HepG2 (cell line): ENCODE data around the gene HLA-DRA. TPM values are rescaled to one million over a fixed set of nuclear protein-coding genes. Genes with fewer than 3 reads are reported as not detected.

Experiments
- ATAC-seq: fragments of 200-7000 bp; cut with Tn5 transposase; 3 replicates; pipeline ENCODE4 v1.9.1; 2020; ENCODE audit warnings: mild to moderate bottlenecking, moderate library complexity
- BruUV-seq: library from RNA; stranded (reverse); fragments of 400-500 nt; replicated peaks from 2 replicates; lab custom pipeline; 2021; lab: Mats Ljungman, UMichigan
- CTCF ChIA-PET: fragments of 300-600 bp; formaldehyde crosslinking; extraction: SDS; loops from one replicate; lab custom pipeline; 2021; ENCODE audit warnings: low total read pairs, inconsistent platforms, low intra/inter-chr PET ratio; lab: Yijun Ruan, JAX
- POLR2A ChIA-PET: fragments of 350-600 bp; sonication (Branson Sonifier 250); formaldehyde crosslinking; loops from one replicate; lab custom pipeline; 2020; ENCODE audit warnings: antibody characterized with exemption, inconsistent platforms; lab: Yijun Ruan, JAX
- DNase-seq: peaks from one replicate; pipeline ENCODE4 v3.0.0-alpha.2; 2015; ENCODE audit warnings: low spot score
- FAIRE-seq: peaks from 3 replicates; lab custom pipeline; 2011; peaks lifted over from hg19 to GRCh38; lab: Jason Lieb, UNC
- H2AFZ ChIP-seq: one replicate; pipeline ENCODE4 v1.6.1; 2011; ENCODE audit warnings: low read length, inconsistent platforms
- H3K27ac ChIP-seq: fragments of 300-600 bp; 3 replicates; pipeline ENCODE4 v1.8.0; 2011; ENCODE audit warnings: mixed run types, mild to moderate bottlenecking, mixed read lengths, low read length, inconsistent platforms; ENCODE audit not compliant: insufficient read depth; ENCODE audit errors: extremely low read length
- H3K27me3 ChIP-seq, 2 experiments: fragments of 200-600 bp in 1 of 2; 2 replicates in 1 of 2; 3 replicates in 1 of 2; pipeline versions ENCODE4 v1.6.0 to v1.8.0; 2011; ENCODE audit warnings: low read length in 2 of 2, mild to moderate bottlenecking in 2 of 2, moderate library complexity in 2 of 2, inconsistent platforms in 1 of 2; ENCODE audit not compliant: insufficient read depth in 2 of 2, control insufficient read depth in 1 of 2
- H3K36me3 ChIP-seq, 2 experiments: fragments of 200-600 bp in 1 of 2; replicated peaks in 1 of 2; 2 replicates in 1 of 2; 3 replicates in 1 of 2; pipeline versions ENCODE4 v1.5.1 to v1.8.0; 2011; ENCODE audit warnings: low read length in 2 of 2, inconsistent platforms in 1 of 2; ENCODE audit not compliant: insufficient read depth in 2 of 2, control insufficient read depth in 1 of 2
- H3K4me1 ChIP-seq: 2 replicates; pipeline ENCODE4 v1.5.1; 2012; ENCODE audit warnings: low read length, inconsistent platforms; ENCODE audit not compliant: insufficient read depth
- H3K4me2 ChIP-seq: 2 replicates; pipeline ENCODE4 v1.6.0; 2011; ENCODE audit warnings: low read depth, low read length, inconsistent platforms
- H3K4me3 ChIP-seq, 3 experiments: fragments of 200-600 bp in 1 of 3; sonication (generic), shearing (Covaris generic) in 1 of 3; replicated peaks in 1 of 3; 2 replicates each; pipeline ENCODE4 v1.5.1; 2011 to 2016; ENCODE audit warnings: low read length in 3 of 3, inconsistent platforms in 2 of 3, low read depth in 2 of 3, mild to moderate bottlenecking in 2 of 3, control low read depth in 1 of 3, mixed read lengths in 1 of 3; ENCODE audit not compliant: insufficient read depth in 1 of 3
- H3K79me2 ChIP-seq: one replicate; pipeline ENCODE4 v1.6.1; 2011; ENCODE audit warnings: low read length, inconsistent platforms; ENCODE audit not compliant: insufficient read depth
- H3K9ac ChIP-seq: 2 replicates; pipeline ENCODE4 v1.6.0; 2011; ENCODE audit warnings: mild to moderate bottlenecking, low read depth, low read length, inconsistent platforms; ENCODE audit not compliant: insufficient read depth
- H3K9me3 ChIP-seq: 2 replicates; pipeline ENCODE4 v1.5.1; 2012; ENCODE audit warnings: mild to moderate bottlenecking, low read length
- H4K20me1 ChIP-seq: 2 replicates; pipeline ENCODE4 v1.6.0; 2011; ENCODE audit warnings: inconsistent platforms, mild to moderate bottlenecking, low read length, moderate library complexity; ENCODE audit not compliant: insufficient read depth
- DR1 ChIP-seq: sonication (generic); formaldehyde crosslinking; IDR thresholded peaks from 2 replicates; pipeline ENCODE4 v1.8.0; 2021; ENCODE audit warnings: mild to moderate bottlenecking, missing genetic modification reagents, inconsistent platforms
- FOXP1 ChIP-seq, 2 experiments: fragments of 450-650 bp in 1 of 2; IDR thresholded peaks; 2 replicates each; pipeline ENCODE4 v1.6.1; 2017 to 2018; ENCODE audit warnings: antibody characterized with exemption in 1 of 2
- KAT7 ChIP-seq: IDR thresholded peaks from 2 replicates; pipeline ENCODE4 v1.6.1; 2018; ENCODE audit warnings: borderline replicate concordance, missing compliant biosample characterization
- MXD1 ChIP-seq: sonication (generic); formaldehyde crosslinking; IDR thresholded peaks from 2 replicates; pipeline ENCODE4 v1.4.0; 2020; ENCODE audit warnings: mild to moderate bottlenecking, missing genetic modification reagents
- RXRA ChIP-seq: sonication (generic); formaldehyde crosslinking; IDR thresholded peaks from 2 replicates; pipeline ENCODE4 v1.5.1; 2020; ENCODE audit warnings: missing genetic modification reagents
- SNAPC2 ChIP-seq: sonication (generic); formaldehyde crosslinking; IDR thresholded peaks from 2 replicates; pipeline ENCODE4 v1.8.1; 2022; ENCODE audit warnings: mild to moderate bottlenecking, missing genetic modification reagents
- ZFP62 ChIP-seq: sonication (generic); formaldehyde crosslinking; IDR thresholded peaks from 2 replicates; pipeline ENCODE4 v1.4.0; 2020; ENCODE audit warnings: missing genetic modification reagents
- ZFYVE20 ChIP-seq: sonication (generic); formaldehyde crosslinking; IDR thresholded peaks from 2 replicates; pipeline ENCODE4 v1.8.0; 2023; ENCODE audit warnings: low read depth, mild to moderate bottlenecking, moderate library complexity, missing genetic modification reagents, borderline replicate concordance
- ZNF235 ChIP-seq: sonication (generic); formaldehyde crosslinking; IDR thresholded peaks from 2 replicates; pipeline ENCODE4 v1.8.1; 2023; ENCODE audit warnings: mild to moderate bottlenecking, missing genetic modification reagents, borderline replicate concordance
- ZNF382 ChIP-seq: sonication (generic); formaldehyde crosslinking; IDR thresholded peaks from 2 replicates; pipeline ENCODE4 v1.5.0; 2020; ENCODE audit warnings: missing genetic modification reagents, mild to moderate bottlenecking, borderline replicate concordance
- ZNF550 ChIP-seq: sonication (generic); formaldehyde crosslinking; IDR thresholded peaks from 2 replicates; pipeline ENCODE4 v1.4.0; 2020; ENCODE audit warnings: mild to moderate bottlenecking, missing genetic modification reagents, borderline replicate concordance
- ZNF672 ChIP-seq: sonication (generic); formaldehyde crosslinking; IDR thresholded peaks from 2 replicates; pipeline ENCODE4 v1.8.1; 2022; ENCODE audit warnings: missing genetic modification reagents
- ZNF75D ChIP-seq: sonication (generic); formaldehyde crosslinking; IDR thresholded peaks from 2 replicates; pipeline ENCODE4 v1.8.1; 2023; ENCODE audit warnings: missing genetic modification reagents, mild to moderate bottlenecking, borderline replicate concordance
- ZNF775 ChIP-seq: sonication (generic); formaldehyde crosslinking; IDR thresholded peaks from 2 replicates; pipeline ENCODE4 v1.4.0; 2020; ENCODE audit warnings: missing genetic modification reagents, mild to moderate bottlenecking, moderate library complexity, borderline replicate concordance
- ZNF879 ChIP-seq: sonication (generic); formaldehyde crosslinking; IDR thresholded peaks from 2 replicates; pipeline ENCODE4 v1.8.1; 2023; ENCODE audit warnings: missing genetic modification reagents
- WGBS: methylation state at CpG from one replicate; pipeline ENCODE4 v1.1.6; 2017; ENCODE audit warnings: low lambda C conversion rate; 5-methylcytosine and 5-hydroxymethylcytosine counted together
- in situ Hi-C: cut with HindIII; loops from 2 replicates; pipeline ENCODE4 v1.10.0; 2017; ENCODE audit warnings: low pct_unique_long_range_greater_than_20kb; ENCODE audit not compliant: extremely low pct_ligation_motif_present
- intact Hi-C: fragments of 100-400 bp; cut with micrococcal nuclease; formaldehyde crosslinking; loops from one replicate; pipeline ENCODE4 v1.10.0; 2022; ENCODE audit not compliant: unreplicated experiment
- polyA plus RNA-seq, 8 experiments: library from polyadenylated mRNA; depleted of rRNA in 3 of 8; stranded (reverse) in 7 of 8; unstranded in 1 of 8; fragments of >200 nt; fragmentation: Illumina TruSeq in 4 of 8; extraction: Trizol in 4 of 8; gene quantifications; 2 replicates each; pipeline versions ENCODE4 v1.2.1 to v1.2.3, GENCODE V29; 2011 to 2016; ENCODE audit warnings: low read depth in 4 of 8, missing spikeins in 1 of 8, mixed read lengths in 1 of 8; ENCODE audit not compliant: insufficient read depth in 1 of 8
- total RNA-seq, 5 experiments: library from RNA; depleted of rRNA; stranded (reverse); fragments of >200 nt; fragmentation: Illumina TruSeq; extraction: Trizol; gene quantifications; 2 replicates each; pipeline ENCODE4 v1.2.3, GENCODE V29; 2016; ENCODE audit warnings: low read depth in 1 of 5
- TF ChIP-seq, protein P1 (sequence below): sonication (generic); formaldehyde crosslinking; IDR thresholded peaks from 2 replicates; pipeline ENCODE4 v1.4.0; 2020; ENCODE audit warnings: missing genetic modification reagents

Gene HLA-DRA
- total and polyA plus RNA-seq, 2 of the 13 experiments (the other 11 are each of a cell fraction or from before 2014, with no cell fraction given), result not detected

DNA sequence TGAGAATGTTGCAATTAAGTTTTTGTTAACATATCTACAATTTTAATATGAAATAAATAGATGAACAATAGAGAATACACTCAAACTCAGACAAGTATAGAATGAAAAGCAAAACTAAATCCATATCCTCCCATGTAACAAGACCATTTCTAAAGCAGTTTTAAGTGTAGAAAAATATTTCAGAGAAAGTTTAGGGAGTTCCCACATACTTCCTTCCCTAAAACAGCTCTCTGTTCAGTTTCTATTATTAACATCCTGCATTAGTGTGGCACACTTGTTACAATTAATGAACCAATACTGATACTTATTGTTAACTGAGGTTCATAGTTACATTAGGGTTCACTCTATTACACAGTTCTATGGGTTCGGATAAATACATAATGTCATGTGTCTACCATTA, 52.0 kb downstream of the HLA-DRA start:
- no peak overlapping the region for H3K27ac ChIP-seq
- no peak for FAIRE-seq
- ChIA-PET POLR2A (no interaction called here), CTCF (no interaction called here)
- no peak overlapping the region for H2AFZ ChIP-seq
- in situ Hi-C loops, result no loop called here
- intact Hi-C loops, result no loop called here
- H3K4me2 ChIP-seq, result no peak overlapping the region
- H3K4me3 ChIP-seq, result no peak overlapping the region
- H3K4me1 ChIP-seq, result no peaks in the 10 kb centered on the region
- ATAC-seq, result no peak
- TF ChIP-seq ZNF879 (CRISPR knock-in tag) (no peak), ZNF75D (no peak), ZNF672 (no peak), ZNF775 (no peak), MXD1 (CRISPR knock-in tag) (no peak), RXRA (CRISPR knock-in tag) (no peak), ZNF235 (CRISPR knock-in tag) (no peak), FOXP1 (IDR thresholded peaks at IDR 0.05) (no peak), FOXP1 (CRISPR knock-in tag; IDR thresholded peaks at IDR 0.05) (no peak), SNAPC2 (CRISPR knock-in tag) (no peak), KAT7 (CRISPR knock-in tag) (no peak), DR1 (no peak), ZFYVE20 (CRISPR knock-in tag) (no peak), ZNF382 (no peak), ZFP62 (CRISPR knock-in tag) (no peak), ZNF550 (CRISPR knock-in tag) (no peak)
- TF ChIP-seq, protein P1, sequence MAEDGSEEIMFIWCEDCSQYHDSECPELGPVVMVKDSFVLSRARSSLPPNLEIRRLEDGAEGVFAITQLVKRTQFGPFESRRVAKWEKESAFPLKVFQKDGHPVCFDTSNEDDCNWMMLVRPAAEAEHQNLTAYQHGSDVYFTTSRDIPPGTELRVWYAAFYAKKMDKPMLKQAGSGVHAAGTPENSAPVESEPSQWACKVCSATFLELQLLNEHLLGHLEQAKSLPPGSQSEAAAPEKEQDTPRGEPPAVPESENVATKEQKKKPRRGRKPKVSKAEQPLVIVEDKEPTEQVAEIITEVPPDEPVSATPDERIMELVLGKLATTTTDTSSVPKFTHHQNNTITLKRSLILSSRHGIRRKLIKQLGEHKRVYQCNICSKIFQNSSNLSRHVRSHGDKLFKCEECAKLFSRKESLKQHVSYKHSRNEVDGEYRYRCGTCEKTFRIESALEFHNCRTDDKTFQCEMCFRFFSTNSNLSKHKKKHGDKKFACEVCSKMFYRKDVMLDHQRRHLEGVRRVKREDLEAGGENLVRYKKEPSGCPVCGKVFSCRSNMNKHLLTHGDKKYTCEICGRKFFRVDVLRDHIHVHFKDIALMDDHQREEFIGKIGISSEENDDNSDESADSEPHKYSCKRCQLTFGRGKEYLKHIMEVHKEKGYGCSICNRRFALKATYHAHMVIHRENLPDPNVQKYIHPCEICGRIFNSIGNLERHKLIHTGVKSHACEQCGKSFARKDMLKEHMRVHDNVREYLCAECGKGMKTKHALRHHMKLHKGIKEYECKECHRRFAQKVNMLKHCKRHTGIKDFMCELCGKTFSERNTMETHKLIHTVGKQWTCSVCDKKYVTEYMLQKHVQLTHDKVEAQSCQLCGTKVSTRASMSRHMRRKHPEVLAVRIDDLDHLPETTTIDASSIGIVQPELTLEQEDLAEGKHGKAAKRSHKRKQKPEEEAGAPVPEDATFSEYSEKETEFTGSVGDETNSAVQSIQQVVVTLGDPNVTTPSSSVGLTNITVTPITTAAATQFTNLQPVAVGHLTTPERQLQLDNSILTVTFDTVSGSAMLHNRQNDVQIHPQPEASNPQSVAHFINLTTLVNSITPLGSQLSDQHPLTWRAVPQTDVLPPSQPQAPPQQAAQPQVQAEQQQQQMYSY (CRISPR knock-in tag), result no peak
- BruUV-seq, result no TSS peak
- H3K79me2 ChIP-seq, result no peaks in the 10 kb centered on the region
- H3K27me3 ChIP-seq, result no peaks in the 10 kb centered on the region
- DNase-seq, result no peak
- H3K9me3 ChIP-seq, result no peaks in the 10 kb centered on the region
- H4K20me1 ChIP-seq, result no peaks in the 10 kb centered on the region
- H3K9ac ChIP-seq, result no peak overlapping the region
- 4% methylated on average over 1 of the region's 1 CpG for WGBS
- no peaks in the 10 kb centered on the region for H3K36me3 ChIP-seq
